Muscle layer of duodenum (tissue), 2 donors: ENCODE data around the gene GRIN1.
A peak's percentile ranks its signal among the peaks of the same experiment; 100 is the strongest.

ENCODE experiments used
- H3K27ac ChIP-seq: one replicate; pipeline ENCODE4 v1.7.0; 2013; ENCODE audit warnings: mild to moderate bottlenecking, low read length
- H3K27me3 ChIP-seq: one replicate; pipeline ENCODE4 v1.7.0; 2013; ENCODE audit warnings: low read depth, mild to moderate bottlenecking, control low read depth, low read length
- H3K36me3 ChIP-seq, 2 donors: one replicate each; pipeline ENCODE4 v1.7.0; 2013; ENCODE audit warnings: low read length in 2 of 2, control low read depth in 1 of 2, mild to moderate bottlenecking in 1 of 2; ENCODE audit not compliant: insufficient read depth in 2 of 2, control insufficient read depth in 1 of 2
- H3K4me1 ChIP-seq, 2 donors: one replicate each; pipeline ENCODE4 v1.7.0; 2013; ENCODE audit warnings: low read length in 2 of 2, mild to moderate bottlenecking in 2 of 2, control low read depth in 1 of 2, moderate library complexity in 1 of 2; ENCODE audit not compliant: insufficient read depth in 2 of 2, control insufficient read depth in 1 of 2
- H3K4me3 ChIP-seq, 2 donors: one replicate each; pipeline ENCODE4 v1.7.0; 2013; ENCODE audit warnings: low read length in 2 of 2, low read depth in 1 of 2, mild to moderate bottlenecking in 1 of 2
- H3K9me3 ChIP-seq, 2 donors: one replicate each; pipeline ENCODE4 v1.7.0; 2013; ENCODE audit warnings: low read length in 2 of 2, control low read depth in 1 of 2, mild to moderate bottlenecking in 1 of 2; ENCODE audit not compliant: control insufficient read depth in 1 of 2
- donor health status: healthy.

Gene GRIN1

GRCh38 chr9:137138722-137139467 is at the start of gene GRIN1:
Gene GRIN1, plus strand, starts transcription at chr9:137139154. Its CDS starts 333 bp downstream, at chr9:137139487.
- Histone ChIP-seq H3K4me1 (peaks cover 0 to 5% of the 10 kb centered on the region in 2 donors), H3K27me3 (peaks cover 51% of the 10 kb centered on the region), H3K9me3 (no peaks in the 10 kb centered on the region), H3K36me3 (no peaks in the 10 kb centered on the region), H3K27ac (no peak within 1 kb of the TSS), H3K4me3 (peak within 1 kb of the TSS in 1 of 2 donors; percentile 47)

DNA sequence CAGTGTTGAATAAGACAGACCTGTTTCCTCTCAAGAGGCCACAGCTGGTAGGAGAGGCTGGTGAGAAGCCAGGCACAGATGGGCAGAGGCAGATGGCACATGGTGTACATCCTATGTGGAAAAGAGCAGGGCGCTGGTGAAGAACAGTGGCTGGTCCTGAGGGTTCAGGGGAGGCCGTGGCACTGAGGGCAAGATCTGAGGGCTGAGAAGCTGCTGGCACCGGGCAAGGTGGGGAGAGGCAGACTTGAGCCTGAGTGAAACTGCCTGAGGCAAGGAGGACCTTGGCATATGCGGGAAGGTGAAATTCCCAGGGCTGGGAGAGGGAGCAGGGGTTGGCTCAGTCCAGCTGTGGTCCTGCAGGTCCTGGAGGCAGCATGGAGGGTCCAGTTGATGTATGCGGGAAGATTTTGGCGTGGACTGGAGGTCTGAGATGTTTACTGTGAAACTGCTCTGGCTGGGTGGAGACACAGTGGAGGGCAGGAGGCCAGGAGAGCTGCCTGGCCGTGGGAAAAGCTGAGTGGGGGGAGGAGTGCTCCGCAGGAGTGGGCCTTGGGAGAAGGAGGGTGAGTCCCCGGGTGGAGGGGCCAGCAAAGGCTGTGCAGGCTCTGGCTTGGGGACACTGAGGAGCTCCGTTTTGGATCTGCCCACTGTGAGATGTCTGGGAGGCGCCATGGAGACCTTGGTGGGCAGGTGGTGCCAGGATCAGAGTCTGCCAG is 49.6 kb upstream of the GRIN1 start:
- Histone ChIP-seq H3K9me3 (no peaks in the 10 kb centered on the region), H3K36me3 (peaks cover 4 to 28% of the 10 kb centered on the region in 2 donors), H3K27me3 (no peaks in the 10 kb centered on the region), H3K4me1 (peaks cover 4 to 15% of the 10 kb centered on the region in 2 donors), H3K4me3 (no peak overlapping the region), H3K27ac (no peak overlapping the region)

DNA sequence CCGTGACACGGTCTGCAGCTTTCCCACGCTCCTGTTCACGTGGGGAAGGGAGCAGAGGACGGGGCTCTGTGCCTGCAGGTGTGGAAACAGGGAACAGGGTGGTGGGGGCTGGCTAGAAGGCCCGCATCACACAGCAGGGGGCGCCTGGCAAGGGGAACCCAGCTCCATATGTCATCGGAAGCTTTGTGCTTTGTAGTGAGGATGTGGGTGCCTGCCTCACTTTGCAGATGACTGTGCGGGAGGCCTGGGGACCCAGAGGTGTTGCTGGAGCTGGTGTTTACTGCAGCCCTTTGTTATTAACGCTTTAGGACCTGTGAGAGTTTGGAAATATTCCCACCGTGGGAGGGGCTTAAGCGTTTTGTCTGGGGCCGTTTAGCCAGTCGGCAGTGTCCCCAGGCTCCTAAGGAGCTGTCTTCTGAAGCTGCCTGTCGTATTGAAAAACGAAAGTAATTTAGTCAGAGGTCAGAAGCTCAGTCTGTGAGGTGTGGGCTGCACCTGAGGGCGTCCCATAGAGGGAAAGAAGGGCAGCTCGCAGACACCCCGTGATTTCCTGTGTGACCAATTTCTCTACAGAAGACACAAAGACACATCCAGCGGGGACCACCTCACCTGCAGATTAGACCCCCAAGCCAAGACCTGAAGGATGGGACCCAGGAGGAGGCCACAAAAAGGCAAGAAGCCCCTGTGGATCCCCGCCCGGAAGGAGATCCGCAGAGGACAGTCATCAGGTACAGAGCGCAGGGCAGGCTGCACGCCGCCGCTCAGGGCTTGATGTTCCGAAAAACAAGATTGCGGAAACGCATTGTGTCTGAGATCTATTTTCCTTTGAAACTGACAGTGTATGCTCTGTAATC is 43.1 kb upstream of the GRIN1 start:
- no peaks in the 10 kb centered on the region for H3K4me1 ChIP-seq
- peaks cover 36 to 67% of the 10 kb centered on the region in 2 donors for H3K36me3 ChIP-seq
- H3K4me3 ChIP-seq = no peak overlapping the region
- no peaks in the 10 kb centered on the region for H3K27me3 ChIP-seq
- no peaks in the 10 kb centered on the region for H3K9me3 ChIP-seq
- peak overlapping the region; percentile 51 for H3K27ac ChIP-seq

GRCh38 chr9:137096785-137097546 is 42.0 kb upstream of the GRIN1 start:
- no peaks in the 10 kb centered on the region for H3K9me3 ChIP-seq
- no peak overlapping the region for H3K27ac ChIP-seq
- H3K36me3 ChIP-seq = peaks cover 45 to 75% of the 10 kb centered on the region in 2 donors

DNA sequence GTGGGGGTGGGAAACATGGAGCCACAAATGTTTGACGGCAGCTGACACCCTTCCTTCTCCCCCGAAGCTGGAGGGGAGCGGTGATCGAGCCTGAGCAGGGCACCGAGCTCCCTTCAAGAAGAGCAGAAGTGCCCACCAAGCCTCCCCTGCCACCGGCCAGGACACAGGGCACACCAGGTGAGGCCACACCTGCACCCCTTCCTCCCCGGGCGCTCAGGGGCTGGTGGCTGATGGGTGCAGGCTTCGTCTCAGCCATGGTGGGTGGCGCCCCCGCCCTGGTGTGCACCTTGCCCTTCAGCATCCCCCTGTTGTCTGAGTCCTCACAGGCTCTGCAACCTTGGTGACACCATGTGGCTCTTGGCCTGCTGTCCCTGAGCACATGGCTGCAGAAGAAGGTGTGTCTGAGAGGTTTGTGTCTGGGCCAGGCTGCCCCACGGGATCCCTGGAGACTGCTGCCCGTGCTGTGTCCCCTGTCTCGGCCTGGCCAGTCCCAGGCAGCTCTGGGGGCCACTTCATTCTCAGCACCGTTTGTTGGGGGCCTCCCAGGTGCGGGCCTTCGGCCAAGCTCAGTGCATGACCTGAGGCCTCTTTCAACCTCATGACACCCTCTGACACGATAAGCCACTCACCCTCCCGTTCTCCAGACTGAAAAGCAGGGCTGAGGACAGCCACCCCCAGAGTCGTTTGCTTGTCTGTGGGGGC is 41.0 kb upstream of the GRIN1 start:
- H3K27me3 ChIP-seq = no peaks in the 10 kb centered on the region
- no peaks in the 10 kb centered on the region for H3K9me3 ChIP-seq
- H3K27ac ChIP-seq = no peak overlapping the region
- no peak overlapping the region for H3K4me3 ChIP-seq
- H3K36me3 ChIP-seq = peaks cover 48 to 78% of the 10 kb centered on the region in 2 donors
- H3K4me1 ChIP-seq = no peaks in the 10 kb centered on the region

More at GRCh38 chr9:137096785-137097546, 42.0 kb upstream of the GRIN1 start:
- Histone ChIP-seq H3K4me3 (no peak overlapping the region), H3K27me3 (no peaks in the 10 kb centered on the region), H3K4me1 (no peaks in the 10 kb centered on the region)

- no peaks in the 10 kb centered on the region for H3K9me3 ChIP-seq
- H3K4me1 ChIP-seq = no peaks in the 10 kb centered on the region
- H3K4me3 ChIP-seq = no peak overlapping the region
- H3K27me3 ChIP-seq = no peaks in the 10 kb centered on the region
- no peak overlapping the region for H3K27ac ChIP-seq
- peaks cover 59 to 86% of the 10 kb centered on the region in 2 donors for H3K36me3 ChIP-seq
These were observed 39.7 kb upstream of the GRIN1 start for GRCh38 chr9:137099231-137099630.

DNA sequence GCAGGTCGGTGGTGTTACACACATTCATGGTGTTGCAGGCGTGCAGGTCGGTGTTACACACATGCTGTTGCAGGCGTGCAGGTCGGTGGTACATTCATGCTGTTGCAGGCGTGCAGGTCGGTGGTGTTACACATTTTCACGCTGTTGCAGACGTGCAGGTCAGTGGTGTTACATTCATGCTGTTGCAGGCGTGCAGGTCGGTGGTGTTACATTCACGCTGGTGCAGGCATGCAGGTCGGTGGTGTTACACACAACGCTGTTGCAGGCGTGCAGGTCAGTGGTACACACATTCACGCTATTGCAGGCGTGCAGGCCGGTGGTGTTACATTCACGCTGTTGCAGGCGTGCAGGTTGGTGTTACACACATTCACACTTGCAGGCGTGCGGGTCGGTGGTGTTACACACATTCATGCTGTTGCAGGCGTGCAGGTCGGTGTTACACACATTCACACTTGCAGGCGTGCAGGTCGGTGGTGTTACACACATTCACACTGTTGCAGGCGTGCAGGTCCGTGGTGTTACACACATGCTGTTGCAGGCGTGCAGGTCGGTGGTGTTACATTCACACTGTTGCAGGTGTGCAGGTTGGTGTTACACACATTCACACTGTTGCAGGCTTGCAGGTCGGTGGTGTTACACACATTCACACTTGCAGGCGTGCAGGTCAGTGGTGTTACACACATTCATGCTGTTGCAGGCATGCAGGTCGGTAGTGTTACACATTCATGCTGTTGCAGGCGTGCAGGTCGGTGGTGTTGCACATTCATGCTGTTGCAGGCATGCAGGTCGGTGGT is 35.6 kb upstream of the GRIN1 start:
- Histone ChIP-seq H3K27ac (no peak overlapping the region), H3K4me3 (no peak overlapping the region), H3K36me3 (peaks cover 41 to 93% of the 10 kb centered on the region in 2 donors), H3K9me3 (no peaks in the 10 kb centered on the region), H3K27me3 (no peaks in the 10 kb centered on the region), H3K4me1 (no peaks in the 10 kb centered on the region)

DNA sequence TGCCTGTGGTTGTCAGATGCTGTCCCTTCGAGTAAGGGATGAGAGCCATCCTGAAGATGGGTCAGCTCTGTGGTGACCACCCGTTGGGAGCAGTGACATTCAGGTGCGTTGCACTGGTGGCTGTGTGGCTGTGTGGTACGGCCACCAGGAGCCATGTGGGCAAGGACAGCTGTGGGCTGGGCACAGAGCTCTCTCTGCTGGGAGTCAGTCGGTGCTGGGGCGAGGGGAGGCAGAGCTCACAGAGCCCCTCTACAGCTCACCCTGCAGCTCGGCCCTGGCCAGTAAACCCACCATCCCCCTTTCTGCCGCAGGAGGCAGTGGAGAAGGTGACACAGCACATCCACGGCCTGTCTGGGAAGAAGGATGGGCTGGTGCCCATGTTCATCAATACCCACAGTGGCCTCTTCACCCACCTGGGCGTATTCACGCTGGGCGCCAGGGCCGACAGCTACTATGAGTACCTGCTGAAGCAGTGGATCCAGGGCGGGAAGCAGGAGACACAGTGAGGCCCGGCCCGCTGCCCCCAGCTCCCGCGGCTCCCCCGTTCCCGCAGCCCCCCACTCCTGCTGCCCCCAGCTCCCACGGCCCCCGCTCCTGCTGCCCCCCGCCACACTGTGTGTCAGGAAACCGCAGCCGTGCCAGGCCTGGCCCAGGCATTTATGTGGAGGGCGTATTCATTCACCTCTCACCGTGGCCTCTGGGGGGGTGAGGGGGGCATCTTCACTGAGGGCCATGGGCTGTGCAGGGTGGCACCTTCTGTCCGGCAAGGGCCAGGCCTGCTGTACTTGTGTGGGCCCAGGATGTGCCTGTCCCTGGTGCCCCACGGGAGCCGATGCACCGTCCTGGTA is 32.9 kb upstream of the GRIN1 start:
- Histone ChIP-seq H3K4me1 (no peaks in the 10 kb centered on the region), H3K27ac (no peak overlapping the region), H3K36me3 (peaks cover 25 to 89% of the 10 kb centered on the region in 2 donors), H3K27me3 (no peaks in the 10 kb centered on the region), H3K4me3 (no peak overlapping the region), H3K9me3 (no peaks in the 10 kb centered on the region)

- H3K4me3 ChIP-seq = no peak overlapping the region
- H3K27ac ChIP-seq = no peak overlapping the region
- peaks cover 20 to 88% of the 10 kb centered on the region in 2 donors for H3K36me3 ChIP-seq
- H3K4me1 ChIP-seq = no peaks in the 10 kb centered on the region
- no peaks in the 10 kb centered on the region for H3K27me3 ChIP-seq
- H3K9me3 ChIP-seq = no peaks in the 10 kb centered on the region
These were observed 32.2 kb upstream of the GRIN1 start for GRCh38 chr9:137106662-137107250.
